ENCODE results near the gene COL18A1.

Gene COL18A1

GRCh38 chr21:45414396-45415187 is 9.6 kb downstream of the COL18A1 start:
- no peak for DNase-seq (ENCODE audit: low read depth)

DNA sequence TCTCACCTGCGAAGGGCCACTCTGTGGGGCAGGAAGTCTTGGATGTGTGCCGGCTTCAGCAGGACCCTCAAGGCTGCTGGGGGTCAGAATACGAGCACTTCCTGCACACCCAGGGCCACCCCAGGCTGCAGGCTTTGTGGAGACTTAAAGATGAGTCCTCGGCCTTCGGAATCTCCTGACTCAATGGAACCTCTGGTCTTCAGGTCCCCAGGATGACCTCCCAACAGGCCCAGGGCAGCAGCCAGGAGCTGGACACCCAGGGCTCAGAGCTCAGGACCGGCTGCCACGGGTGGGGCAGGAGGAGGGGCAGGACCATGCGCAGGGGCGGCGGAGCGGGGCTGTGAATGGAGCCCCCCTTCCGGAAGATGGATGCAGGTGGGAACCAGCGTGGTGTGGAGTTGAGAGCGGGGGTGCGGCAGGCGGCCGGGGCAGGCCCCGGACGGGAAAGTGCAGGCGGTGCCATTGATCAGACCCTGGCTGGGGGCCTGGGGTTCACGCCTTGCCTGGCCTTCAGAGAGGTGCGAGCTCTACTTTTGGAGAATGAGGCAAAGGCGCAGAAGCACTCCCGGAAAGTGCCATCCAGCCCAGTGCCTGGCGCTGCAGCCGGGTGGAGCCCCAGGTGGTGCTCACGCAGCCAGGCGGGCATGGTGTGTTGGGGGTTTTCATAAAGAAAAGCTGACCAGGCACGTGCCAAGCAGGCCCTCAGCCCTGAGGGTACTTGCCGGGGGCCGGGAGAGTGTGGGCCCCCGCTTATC is 10.4 kb downstream of the COL18A1 start:
- no peak for DNase-seq (ENCODE audit: low read depth)

DNA sequence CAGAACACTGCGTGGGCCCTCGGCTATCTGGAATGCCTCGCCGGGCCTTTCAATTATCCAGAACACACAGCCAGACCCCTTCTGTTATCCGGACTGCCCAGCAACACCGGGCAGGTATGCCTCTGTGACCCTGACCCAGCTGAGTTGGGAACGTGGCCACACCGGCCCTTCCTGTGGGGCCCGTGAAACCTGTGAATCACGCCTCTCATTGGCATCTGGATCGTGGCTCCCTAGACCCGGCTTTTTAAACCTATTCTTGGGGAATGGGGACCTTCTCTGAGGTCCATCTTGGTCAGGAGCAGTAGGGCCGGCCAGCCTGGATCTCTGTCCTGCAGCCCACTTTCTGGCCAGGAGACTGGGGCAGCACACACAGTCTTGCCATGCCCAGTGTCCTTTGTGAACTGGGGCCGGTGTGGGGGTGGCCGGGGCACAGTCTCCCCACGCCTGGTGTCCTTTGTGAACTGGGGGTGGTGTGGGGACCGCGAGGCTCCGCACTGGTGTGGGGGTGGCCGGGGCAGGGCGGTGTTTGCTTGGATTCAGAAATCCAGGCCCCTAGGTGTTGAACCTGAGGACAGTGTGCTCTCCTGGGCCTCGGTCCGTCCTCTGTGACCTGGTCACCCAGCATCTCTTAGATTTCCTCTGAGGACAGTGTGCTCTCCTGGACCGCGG is 11.1 kb downstream of the COL18A1 start:
- no peak for DNase-seq (ENCODE audit: low read depth)

- no peak for DNase-seq (ENCODE audit: low read depth)
Measured at GRCh38 chr21:45416620-45417019, 11.7 kb downstream of the COL18A1 start.

DNA sequence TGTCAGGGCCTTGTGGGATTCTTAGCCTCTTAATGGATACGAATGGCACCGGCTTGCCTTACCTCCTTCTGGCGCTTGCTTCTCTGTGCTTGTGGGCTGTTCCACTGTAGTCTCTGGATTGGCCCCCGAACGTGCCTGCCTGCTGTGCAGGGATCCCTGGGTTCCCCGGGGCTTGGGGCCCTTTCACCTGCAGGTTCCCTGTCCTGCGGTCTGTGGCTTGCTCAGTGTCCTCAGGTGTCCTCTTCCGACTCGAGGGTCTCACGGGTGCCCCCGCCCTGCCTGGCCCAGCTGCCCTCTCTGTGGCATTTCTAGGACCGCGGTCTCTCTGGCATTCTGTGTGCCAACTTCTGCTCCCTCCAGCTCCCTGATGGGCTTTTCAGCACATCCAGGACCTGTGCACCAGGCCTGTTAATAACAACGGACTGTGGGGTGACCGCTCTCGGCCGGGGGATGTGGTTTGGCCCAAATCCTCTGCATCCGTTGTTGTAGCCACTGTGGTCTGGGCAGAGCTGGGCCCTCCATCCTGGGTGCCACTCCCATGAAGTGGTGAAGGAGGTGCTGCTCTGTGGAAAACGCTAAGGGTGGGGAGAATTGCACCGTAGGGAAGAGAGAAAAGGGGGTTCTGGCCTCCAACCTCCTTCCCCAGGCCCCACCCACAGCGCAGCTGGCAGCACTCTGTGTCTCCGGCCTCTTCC is 12.4 kb downstream of the COL18A1 start:
- no peak for DNase-seq (ENCODE audit: low read depth)

GRCh38 chr21:45417951-45418300 is 13.0 kb downstream of the COL18A1 start:
- no peak for DNase-seq (ENCODE audit: low read depth)

- DNase-seq (ENCODE audit: low read depth) = no peak
Measured at GRCh38 chr21:45418301-45419071, 13.5 kb downstream of the COL18A1 start.

- no peak for DNase-seq (ENCODE audit: low read depth)
Measured at GRCh38 chr21:45419162-45419561, 14.2 kb downstream of the COL18A1 start.

GRCh38 chr21:45420061-45421041 is 15.4 kb downstream of the COL18A1 start:
- DNase-seq (ENCODE audit: low read depth) = no peak

GRCh38 chr21:45421071-45421845 is 16.3 kb downstream of the COL18A1 start:
- no peak for DNase-seq (ENCODE audit: low read depth)

DNA sequence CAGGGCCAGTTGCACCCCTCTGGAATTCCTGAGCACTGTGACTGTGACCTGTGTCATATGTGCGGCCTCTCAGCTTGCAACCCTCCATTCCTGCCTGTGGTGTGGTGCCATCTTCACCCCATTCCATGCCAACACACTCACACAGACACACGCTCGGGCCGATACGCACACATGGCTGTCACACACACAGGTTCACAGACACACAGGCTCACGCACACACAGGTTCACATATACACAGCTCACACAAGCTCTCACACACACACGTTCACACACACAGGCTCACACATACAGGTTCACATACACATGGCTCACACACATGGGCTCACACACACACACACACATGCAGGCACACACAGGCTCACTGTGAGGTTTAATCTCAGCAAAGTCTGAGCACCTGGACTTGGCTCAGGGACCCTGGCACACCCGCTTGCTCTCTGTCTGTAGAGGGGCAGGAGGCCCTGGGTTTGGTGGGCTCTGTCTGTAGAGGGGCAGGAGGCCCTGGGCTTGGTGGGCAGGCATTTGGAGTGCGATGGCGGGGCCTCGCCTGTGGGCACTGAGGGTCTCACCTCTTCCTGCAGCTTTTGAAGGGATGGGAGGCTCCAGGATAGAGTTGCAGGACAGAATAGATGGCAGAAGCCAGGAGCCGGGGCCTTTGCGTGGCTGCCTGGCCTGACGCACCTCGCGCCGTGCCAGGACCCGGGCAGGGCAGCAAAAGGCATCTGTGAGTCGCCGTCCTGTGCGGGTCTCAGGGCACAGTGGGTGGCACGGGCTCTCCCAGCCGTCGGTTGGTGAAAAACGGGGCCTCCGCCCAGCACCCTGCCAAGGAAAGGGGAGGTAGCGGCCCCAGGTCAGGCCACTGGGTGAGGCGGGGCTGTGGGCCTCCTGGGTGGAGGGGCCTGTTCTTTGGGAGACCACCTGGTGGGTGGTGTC is 17.1 kb downstream of the COL18A1 start:
- DNase-seq (ENCODE audit: low read depth) = no peak

DNA sequence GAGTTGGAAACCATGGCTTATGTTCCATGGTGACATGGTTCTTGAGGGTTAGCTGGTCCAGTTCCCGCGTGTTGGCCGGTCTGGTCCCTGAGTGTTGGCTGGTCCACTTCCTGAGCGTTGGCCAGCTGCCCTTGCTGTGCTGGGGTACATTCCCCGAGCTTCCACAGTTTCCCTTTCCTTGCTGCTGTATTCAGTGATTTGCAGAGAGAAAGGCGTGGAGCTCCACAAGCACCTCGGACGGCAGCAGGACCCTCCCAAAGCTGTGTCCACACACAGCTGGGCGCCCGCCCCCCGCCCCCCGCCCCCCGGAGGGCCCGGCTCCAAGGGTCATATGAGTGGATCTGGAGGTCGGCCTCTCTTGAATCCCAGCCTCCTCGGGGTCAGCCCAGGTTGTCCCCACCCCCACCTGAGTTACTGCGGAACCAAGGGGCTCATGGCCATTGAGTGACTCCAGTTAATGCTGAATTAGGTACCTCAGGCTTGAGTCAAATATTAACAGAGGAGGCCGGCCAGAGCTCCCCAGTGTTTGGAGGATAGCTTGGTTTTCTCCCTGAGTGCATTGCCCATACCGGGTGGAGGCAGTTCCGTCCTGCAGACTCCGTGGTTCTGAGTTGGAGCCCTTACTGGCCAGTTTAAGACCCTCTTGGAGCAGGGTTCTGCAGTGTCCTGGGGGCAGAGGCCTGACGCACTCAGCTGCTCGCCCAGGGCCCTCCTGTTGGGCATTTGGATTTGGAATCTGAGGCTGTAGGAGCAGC is 18.4 kb downstream of the COL18A1 start:
- DNase-seq (ENCODE audit: low read depth) = no peak

- DNase-seq (ENCODE audit: low read depth) = no peak
Measured at GRCh38 chr21:45423968-45424853, 19.2 kb downstream of the COL18A1 start.

GRCh38 chr21:45424854-45425795 is 20.2 kb downstream of the COL18A1 start:
- no peak for DNase-seq (ENCODE audit: low read depth)

Data from stimulated activated CD8-positive, alpha-beta memory T cell treated with anti-CD3 and anti-CD28 coated beads, Interleukin-15, amount 100 ng/mL, for 24 hours (primary cell).